ENCODE results near the gene PPP2R5A. TPM values are rescaled to one million over a fixed set of nuclear protein-coding genes. Genes with fewer than 3 reads are reported as not detected.
A peak's percentile ranks its signal among the peaks of the same experiment; 100 is the strongest.
"Not testable (repeated sequence)": the region's sequence is repeated elsewhere in the genome, so short reads cannot be mapped to it uniquely, and the experiment has no call there.

PPP2R5A gene
- total RNA-seq, 1 donor from 2014 or later, result 77.9 TPM

- DNase-seq (no peak), ATAC-seq (ENCODE audit: poor library complexity) (no peak)
- intact Hi-C loops (cut with DNase I), result no loop called here
These were observed 24.5 kb upstream of the PPP2R5A start for GRCh38 chr1:212260557-212261355.

- ATAC-seq (ENCODE audit: poor library complexity) (no peak), DNase-seq (no peak)
- intact Hi-C loops (cut with DNase I), result no loop called here
These were observed 23.8 kb upstream of the PPP2R5A start for GRCh38 chr1:212261361-212261929.

- ATAC-seq (ENCODE audit: poor library complexity) (no peak), DNase-seq (no peak)
- intact Hi-C loops (cut with DNase I), result no loop called here
These were observed 18.2 kb upstream of the PPP2R5A start for GRCh38 chr1:212267017-212267416.

- DNase-seq (no peak), ATAC-seq (ENCODE audit: poor library complexity) (no peak)
- intact Hi-C loops (cut with DNase I), result no loop called here
These were observed 17.8 kb upstream of the PPP2R5A start for GRCh38 chr1:212267460-212267859.

GRCh38 chr1:212269306-212269705, 15.9 kb upstream of the PPP2R5A start:
- ATAC-seq (ENCODE audit: poor library complexity) (no peak), DNase-seq (no peak)
- intact Hi-C loops (cut with DNase I), result no loop called here

- intact Hi-C loops (cut with DNase I), result no loop called here
- ATAC-seq (ENCODE audit: poor library complexity), result no peak
- no peak for DNase-seq
These were observed 14.6 kb upstream of the PPP2R5A start for GRCh38 chr1:212270564-212270963.

GRCh38 chr1:212271234-212271633, 14.0 kb upstream of the PPP2R5A start:
- ATAC-seq (ENCODE audit: poor library complexity), result no peak
- DNase-seq, result no peak
- intact Hi-C loops (cut with DNase I), result no loop called here

- intact Hi-C loops (cut with DNase I), result no loop called here
- DNase-seq (no peak), ATAC-seq (ENCODE audit: poor library complexity) (peak; percentile 73)
These were observed 13.3 kb upstream of the PPP2R5A start for GRCh38 chr1:212271823-212272485.

- intact Hi-C loops (cut with DNase I), result loop anchor here (10.0 kb wide), 1 partner anchor 117 kb away; no protein-coding TSS in a partner anchor
- ATAC-seq (ENCODE audit: poor library complexity) (no peak), DNase-seq (no peak)
These were observed 3.6 kb upstream of the PPP2R5A start for GRCh38 chr1:212281590-212281989.

- no peak for ATAC-seq (ENCODE audit: poor library complexity)
- intact Hi-C loops (cut with DNase I), result loop anchor here (10.0 kb wide), 1 partner anchor 119 kb away; no protein-coding TSS in a partner anchor
- DNase-seq, result no peak
These were observed 1.5 kb upstream of the PPP2R5A start for GRCh38 chr1:212283741-212284140.

GRCh38 chr1:212284332-212284743, 872 bp upstream of the PPP2R5A start:
- ATAC-seq (ENCODE audit: poor library complexity) (no peak), DNase-seq (no peak)
- intact Hi-C loops (cut with DNase I), result loop anchor here (10.0 kb wide), 1 partner anchor 120 kb away; no protein-coding TSS in a partner anchor

- DNase-seq, result peak; percentile 80
- peak; percentile 52 for ATAC-seq (ENCODE audit: poor library complexity)
- intact Hi-C loops (cut with DNase I), result loop anchor here (5.0 to 10.0 kb wide), 2 partner anchors 49 to 121 kb away; no protein-coding TSS in a partner anchor
These were observed 710 bp downstream of the PPP2R5A start for GRCh38 chr1:212285685-212286555.

GRCh38 chr1:212286556-212287131, 1.4 kb downstream of the PPP2R5A start:
- ATAC-seq (ENCODE audit: poor library complexity), result no peak
- DNase-seq, result no peak
- intact Hi-C loops (cut with DNase I), result loop anchor here (5.0 to 10.0 kb wide), 2 partner anchors 49 to 122 kb away; no protein-coding TSS in a partner anchor

GRCh38 chr1:212287261-212287895, 2.2 kb downstream of the PPP2R5A start:
- intact Hi-C loops (cut with DNase I), result loop anchor here (5.0 to 10.0 kb wide), 2 partner anchors 50 to 123 kb away; no protein-coding TSS in a partner anchor

GRCh38 chr1:212287995-212288394, 2.8 kb downstream of the PPP2R5A start:
- DNase-seq; ATAC-seq (ENCODE audit: poor library complexity): not testable (repeated sequence)
- intact Hi-C loops (cut with DNase I), result loop anchor here (5.0 to 10.0 kb wide), 2 partner anchors 51 to 123 kb away; no protein-coding TSS in a partner anchor

More at GRCh38 chr1:212287261-212287895, 2.2 kb downstream of the PPP2R5A start:
- no peak for ATAC-seq (ENCODE audit: poor library complexity)
- no peak for DNase-seq

GRCh38 chr1:212288615-212289014, 3.4 kb downstream of the PPP2R5A start:
- DNase-seq (no peak), ATAC-seq (ENCODE audit: poor library complexity) (no peak)
- intact Hi-C loops (cut with DNase I), result loop anchor here (5.0 to 10.0 kb wide), 2 partner anchors 51 to 124 kb away; no protein-coding TSS in a partner anchor

Data from Right ventricle myocardium superior (tissue), 1 donor.